ENCODE results near the gene JAZF1.

DNA sequence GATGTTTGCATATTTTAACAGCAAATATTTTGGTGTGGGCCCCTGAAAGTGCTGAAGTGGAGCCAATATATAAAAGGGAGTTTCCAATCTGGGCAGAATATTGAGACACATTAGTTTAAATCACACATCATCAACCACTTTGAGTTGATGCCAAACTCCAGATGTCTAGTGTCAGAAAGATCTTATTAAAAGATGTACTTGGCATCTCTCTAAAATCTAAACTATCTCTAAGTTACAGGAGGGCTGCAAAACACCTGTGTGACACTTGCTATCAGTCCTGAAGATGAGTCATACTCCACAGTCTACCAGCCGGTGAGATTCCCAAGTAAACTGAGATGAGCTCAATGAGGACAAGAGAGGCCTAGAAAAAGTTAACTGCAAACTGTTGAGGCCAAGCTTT is 11.4 kb downstream of the JAZF1 start:
- no peak for TF ChIP-seq CTCF (IDR thresholded peaks at IDR 0.05)
- TF ChIP-seq POLR2A (IDR thresholded peaks at IDR 0.05) = no peak
- TF ChIP-seq POLR2AphosphoS5 (IDR thresholded peaks at IDR 0.05) = no peak

All from breast epithelium (tissue), 3 donors.